Activated CD8-positive, alpha-beta memory T cell treated with anti-CD3 and anti-CD28 coated beads for 4 hours (primary cell): ENCODE results near the gene TPCN2.
A peak's percentile ranks its signal among the peaks of the same experiment; 100 is the strongest.

Experiments used
- DNase-seq, 2 donors: peaks; one replicate each; pipeline ENCODE4 v3.0.0-alpha.2; 2020; ENCODE audit warnings: low read depth in 2 of 2

The TPCN2 gene

GRCh38 chr11:69094111-69094914, 45.6 kb downstream of the TPCN2 start:
- DNase-seq, result no peak

GRCh38 chr11:69094915-69095290, 46.2 kb downstream of the TPCN2 start:
- no peak for DNase-seq

- no peak for DNase-seq
Measured at GRCh38 chr11:69095300-69095699, 46.6 kb downstream of the TPCN2 start.

GRCh38 chr11:69096473-69096872, 47.7 kb downstream of the TPCN2 start:
- DNase-seq, result no peak

GRCh38 chr11:69097263-69097662, 48.5 kb downstream of the TPCN2 start:
- no peak for DNase-seq

GRCh38 chr11:69099180-69099579, 50.4 kb downstream of the TPCN2 start:
- DNase-seq, result no peak

- no peak for DNase-seq
Measured at GRCh38 chr11:69100454-69101114, 51.9 kb downstream of the TPCN2 start.

GRCh38 chr11:69101115-69101791, 52.5 kb downstream of the TPCN2 start:
- DNase-seq, result peak; percentile 37 to 58

- no peak for DNase-seq
Measured at GRCh38 chr11:69101792-69102695, 53.3 kb downstream of the TPCN2 start.

- no peak for DNase-seq
Measured at GRCh38 chr11:69102732-69103615, 54.2 kb downstream of the TPCN2 start.

- no peak for DNase-seq
Measured at GRCh38 chr11:69104212-69104855, 55.6 kb downstream of the TPCN2 start.

- no peak for DNase-seq
Measured at GRCh38 chr11:69104856-69105395, 56.2 kb downstream of the TPCN2 start.

- no peak for DNase-seq
Measured at GRCh38 chr11:69105461-69106030, 56.8 kb downstream of the TPCN2 start.

- DNase-seq, result no peak
Measured at GRCh38 chr11:69106031-69106811, 57.5 kb downstream of the TPCN2 start.

GRCh38 chr11:69107413-69107812, 58.7 kb downstream of the TPCN2 start:
- no peak for DNase-seq

- no peak for DNase-seq
Measured at GRCh38 chr11:69108030-69108429, 59.3 kb downstream of the TPCN2 start.

GRCh38 chr11:69108559-69108958, 59.8 kb downstream of the TPCN2 start:
- DNase-seq, result no peak

- DNase-seq, result no peak
Measured at GRCh38 chr11:69109101-69109500, 60.4 kb downstream of the TPCN2 start.

- no peak for DNase-seq
Measured at GRCh38 chr11:69110451-69110850, 61.7 kb downstream of the TPCN2 start.
